Cardiac muscle cell (in vitro differentiated cells and primary cell): ENCODE results near the gene GNB5. TPM values are rescaled to one million over a fixed set of nuclear protein-coding genes. Genes with fewer than 3 reads are reported as not detected.

Source experiments
- DNase-seq, 2 donors: peaks; one replicate each; pipeline versions ENCODE4 v3.0.0 to v3.0.0-alpha.2; 2010 to 2017; ENCODE audit warnings: low read depth in 1 of 2, low spot score in 1 of 2
- H3K27ac ChIP-seq: fragments of 200-600 bp; sonication (generic); 2 replicates; pipeline ENCODE4 v1.5.1; 2016
- H3K27me3 ChIP-seq: fragments of 200-600 bp; sonication (generic); 2 replicates; pipeline ENCODE4 v1.6.0; 2016; ENCODE audit warnings: control low read depth
- H3K36me3 ChIP-seq: fragments of 200-600 bp; sonication (generic); 2 replicates; pipeline ENCODE4 v1.5.1; 2016; ENCODE audit warnings: control low read depth
- H3K4me1 ChIP-seq: fragments of 200-600 bp; sonication (generic); 2 replicates; pipeline ENCODE4 v1.8.1; 2017; ENCODE audit warnings: low read depth, mild to moderate bottlenecking, mixed run types
- H3K4me3 ChIP-seq: fragments of 200-600 bp; sonication (generic); 2 replicates; pipeline ENCODE4 v1.5.1; 2016; ENCODE audit warnings: mild to moderate bottlenecking
- H3K9me3 ChIP-seq: fragments of 200-600 bp; sonication (generic); 2 replicates; pipeline ENCODE4 v1.5.1; 2017; ENCODE audit warnings: low read depth, mild to moderate bottlenecking, control low read depth
- CTCF ChIP-seq: IDR thresholded peaks from 2 replicates; pipeline ENCODE4 v1.5.1; 2012; ENCODE audit warnings: low read depth, mild to moderate bottlenecking, low read length
- polyA plus RNA-seq: library from polyadenylated mRNA; unstranded; fragments of >200 nt; fragmentation: Nextera tagmentation; extraction: Ambion mirVana; gene quantifications from 2 replicates; pipeline ENCODE4 v1.2.1, GENCODE V29; 2016
- total RNA-seq: library from RNA; depleted of rRNA; stranded (reverse); fragments of >200 nt; gene quantifications from 2 replicates; pipeline ENCODE4 v1.2.3, GENCODE V29; 2016

Gene GNB5
- total and polyA plus RNA-seq, 2 experiments from 2014 or later, result 31.2 to 50.2 TPM

DNA sequence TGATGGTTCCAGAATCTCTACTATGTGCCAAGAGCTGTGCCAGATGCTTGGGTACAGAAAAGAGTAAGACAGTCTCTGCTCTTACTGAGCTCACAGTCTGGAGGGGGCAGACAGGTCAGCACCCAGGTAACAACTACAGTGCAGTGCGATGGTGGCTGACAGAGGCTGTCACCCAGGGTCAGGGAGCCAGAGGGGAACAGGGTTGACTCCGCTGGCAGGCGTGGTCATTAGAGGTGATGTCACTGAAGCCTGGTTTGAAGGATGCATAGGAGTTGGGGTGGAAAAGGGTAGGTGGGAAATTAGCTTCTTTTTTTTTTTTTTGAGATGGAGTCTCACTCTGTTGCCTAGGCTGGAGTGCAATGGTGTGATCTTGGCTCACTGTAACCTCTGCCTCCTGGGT, 31.5 kb downstream of the GNB5 start:
- Histone ChIP-seq H3K27ac (no peak overlapping the region), H3K4me1 (peaks cover 6% of the 10 kb centered on the region)

GRCh38 chr15:52158084-52158765, 33.0 kb downstream of the GNB5 start:
- Histone ChIP-seq H3K4me1 (peaks cover 6% of the 10 kb centered on the region), H3K9me3 (no peaks in the 10 kb centered on the region), H3K27ac (no peak overlapping the region), H3K4me3 (no peak overlapping the region), H3K36me3 (no peaks in the 10 kb centered on the region), H3K27me3 (no peaks in the 10 kb centered on the region)
- DNase-seq, result no peak
- no peak for TF ChIP-seq CTCF

More for the DNA sequence above, 31.5 kb downstream of the GNB5 start:
- Histone ChIP-seq H3K9me3 (no peaks in the 10 kb centered on the region), H3K4me3 (no peak overlapping the region), H3K27me3 (no peaks in the 10 kb centered on the region), H3K36me3 (no peaks in the 10 kb centered on the region)
- DNase-seq, result no peak
- no peak for TF ChIP-seq CTCF

DNA sequence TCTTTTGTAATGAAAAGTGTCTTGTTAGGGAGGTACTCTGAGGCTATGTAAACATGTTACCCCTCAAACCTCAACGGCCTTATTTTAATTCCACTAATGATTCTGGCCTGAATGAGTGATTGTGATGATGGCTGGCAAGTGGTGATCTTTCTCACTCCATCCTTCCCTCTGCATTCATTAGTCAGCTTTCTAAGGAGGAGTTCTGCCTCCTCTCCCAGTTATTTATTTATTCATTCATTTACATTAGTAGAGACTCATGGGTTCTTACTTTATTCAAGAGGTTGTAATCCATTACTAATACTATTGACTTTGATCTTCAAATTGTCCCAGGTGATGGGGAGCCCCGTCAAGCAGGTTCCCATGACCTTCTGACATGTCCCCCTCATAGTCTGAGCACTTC, 35.3 kb downstream of the GNB5 start:
- Histone ChIP-seq H3K9me3 (no peaks in the 10 kb centered on the region), H3K27me3 (no peaks in the 10 kb centered on the region), H3K4me3 (no peak overlapping the region), H3K4me1 (peaks cover 6% of the 10 kb centered on the region), H3K27ac (no peak overlapping the region), H3K36me3 (no peaks in the 10 kb centered on the region)
- no peak for DNase-seq
- TF ChIP-seq CTCF, result no peak

DNA sequence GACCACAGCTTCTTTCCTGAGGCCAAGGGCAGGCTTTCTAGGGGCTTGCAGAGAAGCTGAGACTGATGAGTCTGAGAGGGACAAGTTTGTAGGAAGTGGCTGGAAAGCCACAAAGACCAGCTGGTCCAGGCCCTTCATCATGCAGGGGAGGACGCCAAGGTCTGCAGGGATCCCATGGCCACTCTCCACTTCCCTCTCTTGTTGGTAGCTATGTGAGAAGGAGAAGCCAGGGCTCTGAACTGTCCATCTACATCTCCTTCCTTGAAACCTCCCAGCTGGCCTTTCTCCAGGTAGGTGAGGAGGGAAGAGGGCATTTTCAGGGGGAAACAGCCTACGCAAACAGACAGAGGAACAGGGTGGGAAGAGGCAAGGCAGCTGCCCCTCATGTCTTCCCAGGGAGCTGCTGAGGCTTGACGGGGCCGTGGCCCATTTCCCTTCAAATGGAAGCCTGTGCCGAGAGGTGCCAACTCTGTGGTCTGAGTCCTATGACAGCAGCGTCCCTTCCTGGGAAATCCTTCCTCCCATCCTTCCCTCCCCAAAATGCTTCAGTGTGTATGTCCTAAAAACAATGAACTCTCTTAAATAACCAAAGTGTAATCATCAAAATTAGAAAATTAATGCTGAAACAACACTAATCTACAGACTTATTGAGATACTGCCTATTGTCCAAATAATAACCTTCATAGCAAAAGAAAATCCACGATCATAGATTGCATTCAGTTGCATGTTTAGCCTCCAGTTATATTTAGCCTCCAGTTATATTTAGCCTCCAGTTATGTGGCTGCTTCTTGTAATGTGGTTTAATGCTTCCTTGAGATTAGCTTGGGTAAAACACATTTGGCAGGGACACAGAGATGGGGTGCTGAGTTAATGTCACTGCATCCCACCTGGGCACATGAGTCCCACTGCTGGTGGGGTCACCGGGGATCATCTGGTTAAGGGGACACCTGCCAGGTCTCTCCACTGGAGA, 36.0 kb downstream of the GNB5 start:
- no peak for TF ChIP-seq CTCF

DNA sequence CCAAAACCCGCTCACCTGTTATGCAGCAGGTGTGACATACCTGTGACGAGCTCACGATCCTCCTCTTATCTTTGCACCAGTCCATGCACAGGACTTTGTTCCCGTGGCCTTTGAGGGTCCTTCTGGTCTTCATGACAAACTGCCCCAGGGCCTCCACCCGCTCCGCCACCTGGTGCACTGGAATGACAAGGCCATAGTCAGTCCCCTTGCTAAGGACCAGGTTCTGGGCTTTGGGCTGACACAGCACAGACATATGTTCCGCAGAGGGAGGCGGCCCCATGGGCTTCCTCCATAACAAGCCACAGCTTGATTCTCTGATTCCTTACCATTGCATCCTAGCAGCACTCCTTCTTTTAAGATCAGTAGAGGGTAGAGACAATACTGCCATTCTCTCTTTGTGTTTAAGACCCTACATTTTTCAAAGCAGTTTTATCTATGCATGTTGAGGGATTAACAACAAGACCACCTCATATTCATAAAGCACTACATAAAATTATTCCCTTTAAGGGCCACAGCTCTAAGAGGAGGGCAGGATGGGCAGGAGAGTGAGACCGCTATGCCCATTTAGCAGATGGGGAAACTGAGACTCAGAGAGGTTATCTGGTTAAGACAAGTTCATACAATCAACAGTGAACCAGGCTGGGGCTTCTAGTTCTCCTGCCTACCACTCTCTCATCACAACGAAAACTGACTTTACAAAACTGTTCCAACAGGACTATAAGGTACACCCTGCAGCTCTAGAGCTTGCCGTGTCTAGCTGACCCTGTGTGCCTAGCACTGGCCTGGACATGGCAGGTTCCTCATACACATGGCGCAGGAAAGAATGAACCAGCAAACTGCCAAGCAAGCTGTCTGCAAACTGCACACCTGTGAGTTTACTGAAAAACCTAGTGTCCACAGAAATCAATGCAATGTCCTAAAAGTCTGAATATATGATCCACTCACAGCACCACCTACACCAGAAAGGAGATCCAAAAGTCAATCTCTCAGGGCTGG, 37.0 kb downstream of the GNB5 start:
- TF ChIP-seq CTCF, result no peak
- H3K4me3 ChIP-seq, result no peak overlapping the region
- no peak overlapping the region for H3K27ac ChIP-seq
- no peaks in the 10 kb centered on the region for H3K27me3 ChIP-seq
- H3K4me1 ChIP-seq, result peaks cover 6% of the 10 kb centered on the region
- no peaks in the 10 kb centered on the region for H3K9me3 ChIP-seq
- no peaks in the 10 kb centered on the region for H3K36me3 ChIP-seq
- DNase-seq, result no peak

More for the DNA sequence above, 36.0 kb downstream of the GNB5 start:
- Histone ChIP-seq H3K36me3 (no peaks in the 10 kb centered on the region), H3K27me3 (no peaks in the 10 kb centered on the region), H3K9me3 (no peaks in the 10 kb centered on the region), H3K4me1 (peaks cover 6% of the 10 kb centered on the region), H3K4me3 (no peak overlapping the region), H3K27ac (no peak overlapping the region)
- no peak for DNase-seq
